HL-60/S4 (cell line): ENCODE data around the gene SPATA31C1.
"Not testable (repeated sequence)": the region's sequence is repeated elsewhere in the genome, so short reads cannot be mapped to it uniquely, and the experiment has no call there.

Source experiments
- in situ Hi-C: fragments of 300-500 bp; cut with MboI; formaldehyde crosslinking; loops from 2 replicates; pipeline ENCODE4 v1.14.3; 2022; ENCODE audit warnings: low sequenced_read_pairs

Gene SPATA31C1

DNA sequence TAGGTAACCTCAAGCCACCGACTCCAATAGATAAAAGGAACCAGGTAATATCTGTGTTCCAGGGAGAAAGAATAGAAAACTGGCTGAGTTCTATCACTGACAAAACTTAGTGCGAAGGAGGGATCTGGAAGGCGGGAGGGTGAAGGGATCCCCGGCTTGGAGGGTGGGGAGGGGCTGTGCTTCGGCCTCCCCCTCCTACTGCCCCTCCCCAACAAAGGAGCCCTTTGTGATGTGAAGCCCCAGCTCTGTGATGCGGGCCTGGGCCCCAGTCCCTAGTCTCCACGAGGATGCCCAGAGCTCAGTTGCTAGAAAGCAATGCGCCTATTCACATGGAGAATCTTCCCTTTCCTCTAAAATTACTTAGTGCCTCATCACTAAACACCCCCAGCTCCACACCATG, at the start of gene SPATA31C1:
Gene SPATA31C1 (plus strand): TSS at position 301 of the 400 bp plus-strand sequence.
- in situ Hi-C loops: not testable (repeated sequence)

DNA sequence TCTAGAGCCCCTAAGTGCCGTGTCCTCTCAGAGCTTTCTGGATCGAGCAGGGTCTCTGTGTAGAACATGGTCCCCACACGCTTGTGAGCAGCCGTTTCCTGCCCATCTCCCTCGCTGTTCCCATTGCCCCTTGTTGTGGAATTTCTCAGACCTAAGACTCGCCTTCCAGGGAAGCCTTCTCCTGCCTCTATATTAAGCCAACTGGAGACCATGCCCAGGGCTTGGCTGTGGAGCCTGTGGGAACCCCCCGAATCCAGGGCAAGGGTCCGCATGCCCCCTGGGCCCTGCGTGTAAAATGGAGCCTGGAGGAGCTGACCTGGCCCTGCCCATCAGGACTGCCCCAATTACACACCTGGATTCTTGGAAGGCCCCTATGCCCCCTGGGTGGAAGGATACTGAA, 49.6 kb upstream of the SPATA31C1 start:
- in situ Hi-C loops: loop anchor here (25.0 kb wide), 1 partner anchor 94 kb away; the partner anchor contains the start of gene CDK20

DNA sequence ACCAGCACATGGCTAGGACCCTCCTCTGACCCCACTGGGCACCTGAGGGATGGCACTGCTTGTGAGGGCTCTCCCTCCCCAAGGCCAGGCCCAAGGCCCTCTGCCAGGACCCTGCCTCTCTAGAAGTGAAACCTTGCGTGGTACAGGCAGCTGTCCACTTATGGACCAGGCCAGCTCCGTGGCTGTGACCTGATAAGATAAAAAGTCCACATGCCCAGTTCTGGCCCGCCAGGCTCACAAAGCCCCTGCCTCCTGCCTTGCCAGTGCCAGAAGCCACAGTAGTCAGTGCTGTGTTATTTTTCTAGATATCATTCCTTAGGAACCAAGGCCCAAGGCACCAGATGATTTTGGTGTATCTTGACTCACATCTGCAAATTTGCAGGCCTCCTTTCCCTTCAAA, 49.1 kb upstream of the SPATA31C1 start:
- in situ Hi-C loops: loop anchor here (25.0 kb wide), 1 partner anchor 94 kb away; the partner anchor contains the start of gene CDK20

DNA sequence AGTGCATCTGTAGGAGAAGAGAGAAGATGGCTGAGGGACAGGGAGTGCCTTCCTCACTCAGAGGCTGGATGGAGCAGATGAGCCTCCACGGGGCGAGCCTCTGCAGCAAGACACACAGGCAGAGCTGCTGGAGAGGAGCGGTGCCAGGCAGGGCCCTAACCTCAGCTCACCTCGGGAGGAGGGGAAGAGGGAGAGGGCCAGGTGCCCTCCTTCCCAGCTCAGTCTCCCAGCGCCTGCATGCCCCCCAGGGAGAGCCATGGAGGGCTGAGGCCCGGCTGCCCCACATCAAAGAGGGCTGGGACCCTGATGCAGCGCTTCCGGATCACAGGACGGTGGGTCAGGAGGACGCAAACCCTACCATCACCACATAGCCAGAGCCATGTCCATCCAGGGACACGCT, 48.7 kb upstream of the SPATA31C1 start:
- in situ Hi-C loops: loop anchor here (25.0 kb wide), 1 partner anchor 93 kb away; the partner anchor contains the start of gene CDK20

DNA sequence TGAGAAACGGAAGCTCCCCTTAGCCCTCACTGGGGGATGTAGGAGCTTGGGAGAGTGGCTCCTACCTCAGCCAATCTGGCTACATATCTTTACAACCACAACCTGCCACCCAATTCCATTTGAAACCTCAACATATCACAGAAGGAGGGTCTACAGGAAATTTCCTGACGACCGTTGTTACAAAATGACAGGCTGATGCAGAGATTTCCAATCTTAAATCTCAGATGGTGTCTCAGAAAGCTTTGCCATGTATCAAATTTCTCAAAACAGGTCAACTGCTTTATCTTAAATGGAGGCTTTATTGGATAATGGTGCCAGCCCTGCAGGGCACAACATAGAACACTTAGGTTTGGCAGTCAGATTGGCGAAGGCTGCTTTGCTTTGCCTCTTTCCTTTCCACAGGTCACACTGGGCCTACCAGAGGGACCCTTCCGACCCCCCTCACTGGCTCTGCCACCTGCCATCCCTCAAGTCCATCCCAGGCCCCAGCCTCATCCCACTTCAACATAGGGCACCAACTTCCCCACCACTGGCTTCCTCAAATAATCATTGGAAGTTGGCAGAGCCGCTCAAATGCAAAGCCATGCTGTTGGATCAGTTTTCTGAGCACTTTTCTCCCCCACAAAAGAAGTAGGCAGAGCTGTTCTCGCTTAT, 46.2 kb upstream of the SPATA31C1 start:
- in situ Hi-C loops: loop anchor here (25.0 kb wide), 1 partner anchor 91 kb away; the partner anchor contains the start of gene CDK20

DNA sequence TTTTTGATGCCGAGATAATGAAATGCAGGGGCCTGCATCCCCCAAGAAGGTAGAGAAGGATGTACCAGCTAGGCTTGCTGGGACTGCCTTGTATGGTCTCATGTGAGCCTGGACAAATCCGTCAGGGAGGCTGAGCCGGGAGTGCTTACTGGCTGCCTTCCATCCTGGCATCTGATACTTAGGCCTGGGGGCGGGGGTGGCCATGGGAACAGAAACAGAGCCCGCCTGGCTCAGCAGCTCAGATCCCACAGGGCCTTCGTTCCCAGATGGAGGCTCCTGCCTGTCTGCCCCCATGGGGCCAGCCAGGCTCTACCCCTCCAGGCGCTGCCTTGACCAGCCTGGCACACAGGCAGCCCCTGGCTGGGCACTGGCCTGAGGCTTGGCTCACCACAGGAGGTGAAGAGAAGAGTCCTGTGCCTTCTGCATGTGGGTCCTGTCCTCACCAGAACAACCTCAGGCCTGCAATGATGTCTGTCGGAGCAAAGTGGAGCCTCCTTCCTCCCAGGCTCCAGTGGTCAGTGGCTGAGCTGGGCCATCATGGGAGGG, 45.6 kb upstream of the SPATA31C1 start:
- in situ Hi-C loops: loop anchor here (25.0 kb wide), 1 partner anchor 90 kb away; the partner anchor contains the start of gene CDK20

DNA sequence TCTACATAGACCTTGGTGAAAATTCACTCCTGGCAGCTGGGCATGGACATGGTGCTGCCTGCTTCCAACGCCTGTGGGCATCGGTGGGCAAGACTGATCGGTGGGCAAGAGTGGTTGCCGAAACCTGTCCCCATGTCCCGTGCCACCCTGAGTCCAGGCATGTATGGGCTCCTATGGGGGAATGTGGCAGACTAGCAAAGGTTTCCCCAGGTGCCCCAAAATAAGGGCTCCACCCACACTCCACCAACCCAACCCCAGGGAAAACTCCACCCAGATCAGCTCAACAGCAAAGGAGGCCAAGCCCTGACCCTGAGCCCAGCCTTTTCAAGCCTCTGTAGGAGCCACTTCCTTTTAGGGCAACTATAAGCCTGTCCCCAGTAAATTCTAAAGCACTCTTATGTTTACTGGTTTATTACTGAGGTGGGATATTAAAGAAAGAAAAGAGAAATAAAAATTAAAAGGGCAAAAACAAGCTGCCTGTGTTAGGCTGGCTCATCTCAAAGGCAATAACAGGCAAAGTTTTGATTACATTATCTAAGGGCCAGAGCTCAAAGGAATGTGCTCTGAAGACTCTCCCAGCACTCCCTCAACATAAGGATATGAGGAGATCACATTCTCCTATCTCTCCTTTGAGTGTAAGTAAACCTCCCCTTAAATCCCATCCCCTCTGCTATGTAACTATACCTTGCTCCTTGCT, 44.0 kb upstream of the SPATA31C1 start:
- in situ Hi-C loops: loop anchor here (25.0 kb wide), 1 partner anchor 89 kb away; the partner anchor contains the start of gene CDK20

DNA sequence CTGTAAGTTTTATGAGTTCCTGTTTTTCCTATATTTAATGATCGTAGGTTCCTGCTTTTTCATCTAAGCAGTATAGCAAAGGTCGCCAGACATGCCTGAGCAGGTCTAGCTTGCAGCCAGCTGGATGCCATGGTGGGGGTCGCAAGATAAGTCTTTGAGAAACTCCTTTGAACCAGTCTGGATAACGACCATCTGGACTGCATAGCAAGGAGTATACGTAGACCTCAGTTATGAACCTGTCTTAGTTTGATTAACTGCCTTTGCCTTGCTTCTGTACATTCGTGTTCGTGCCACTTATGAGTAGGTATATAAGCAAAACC, 43.5 kb upstream of the SPATA31C1 start:
- in situ Hi-C loops: loop anchor here (25.0 kb wide), 1 partner anchor 88 kb away; the partner anchor contains the start of gene CDK20

DNA sequence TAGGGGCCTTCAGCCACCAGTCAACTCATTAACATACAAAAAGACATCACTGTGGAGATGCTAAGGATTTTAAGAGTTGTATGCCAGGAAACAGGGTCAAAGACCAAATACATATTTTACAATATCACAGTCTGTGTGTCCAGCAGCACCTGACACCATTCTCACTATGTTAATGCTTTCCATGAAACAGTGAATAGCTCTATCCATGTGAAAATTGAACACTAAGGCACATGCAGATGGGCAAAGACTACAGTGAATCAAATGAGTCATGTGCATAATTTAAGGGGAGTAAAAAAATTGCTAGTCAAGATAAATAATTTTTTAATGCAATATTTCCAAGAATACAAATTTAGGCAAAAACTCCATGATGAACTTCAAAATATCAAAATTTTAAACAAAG, 42.7 kb upstream of the SPATA31C1 start:
- in situ Hi-C loops: no loop called here

DNA sequence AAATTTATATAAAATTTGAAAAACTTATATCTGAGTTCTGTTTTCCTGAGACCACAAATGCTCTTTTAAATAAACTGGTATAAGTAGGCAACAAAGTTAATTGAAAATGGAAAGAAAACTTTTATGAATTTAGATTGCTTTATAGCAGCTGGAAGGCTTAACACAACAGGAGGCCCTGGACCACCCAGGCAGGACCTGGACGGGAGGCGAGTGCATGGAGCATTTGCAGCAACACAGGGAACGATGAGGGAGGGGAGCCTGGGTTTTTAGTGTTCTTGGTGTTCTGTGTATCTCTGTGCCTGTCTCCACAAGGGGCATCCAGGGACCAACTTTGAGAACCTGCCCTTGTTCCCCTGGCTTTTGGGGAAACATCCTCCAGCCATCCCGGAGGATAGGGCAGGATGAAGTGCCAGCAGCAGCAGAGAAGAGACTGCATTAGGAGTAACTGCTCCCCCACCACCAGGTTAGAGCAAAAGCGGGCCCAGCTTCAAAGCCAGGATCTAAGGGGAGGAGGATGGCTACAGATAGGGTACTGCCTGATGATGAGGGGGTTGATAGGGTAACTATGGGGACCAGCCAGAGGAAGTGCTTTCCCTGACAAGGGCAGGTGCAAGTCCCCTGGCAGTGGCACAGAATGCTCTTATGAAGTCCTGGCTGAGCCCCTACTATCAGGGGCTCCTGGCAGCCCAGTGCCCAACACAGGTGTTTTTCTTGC, 41.8 kb upstream of the SPATA31C1 start:
- in situ Hi-C loops: no loop called here

DNA sequence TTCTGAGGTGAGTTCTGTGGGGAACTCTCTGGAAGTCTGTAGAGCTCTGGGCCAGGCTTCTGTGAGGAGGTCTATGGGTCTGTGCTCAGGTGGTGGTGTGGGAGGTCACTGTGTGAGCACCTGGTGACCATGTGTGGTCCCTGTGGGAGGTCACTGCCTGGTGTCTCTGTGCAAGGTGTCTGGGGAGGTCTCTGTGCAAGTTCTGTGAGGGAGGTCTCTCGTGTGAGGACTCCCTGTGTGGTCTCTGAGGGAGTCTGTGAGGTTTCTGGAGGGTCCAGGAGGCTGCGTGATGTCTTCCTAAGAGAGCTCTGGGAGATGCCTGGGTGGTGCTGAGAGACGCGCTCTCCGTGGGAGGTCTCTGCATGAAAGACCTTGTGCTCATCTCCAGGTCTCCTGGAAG, 41.1 kb upstream of the SPATA31C1 start:
- in situ Hi-C loops: no loop called here

DNA sequence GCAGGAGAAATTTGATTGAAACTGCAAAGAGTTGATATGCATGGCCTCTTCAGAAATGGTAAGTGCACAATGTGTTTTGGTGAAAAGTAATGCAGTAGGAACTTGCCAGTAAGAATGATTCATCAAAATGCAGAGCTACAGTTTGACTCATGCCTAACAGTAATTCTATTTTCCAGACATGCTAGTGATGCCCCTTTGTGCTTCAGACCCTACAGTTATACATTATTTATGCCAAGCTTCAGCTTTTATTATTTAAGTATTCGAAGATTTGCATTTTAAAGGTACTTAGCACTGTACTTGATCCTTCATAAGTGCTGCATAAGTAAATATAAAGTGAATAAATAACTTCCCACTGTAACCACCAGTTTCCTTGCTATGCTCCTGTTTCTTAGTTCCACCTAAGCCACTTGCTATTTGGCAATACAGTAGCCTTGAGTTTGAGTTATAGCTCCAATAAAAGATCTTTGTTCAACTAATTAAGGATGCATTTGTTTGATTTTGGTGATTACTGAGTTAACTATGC, 38.7 kb upstream of the SPATA31C1 start:
- in situ Hi-C loops: no loop called here

DNA sequence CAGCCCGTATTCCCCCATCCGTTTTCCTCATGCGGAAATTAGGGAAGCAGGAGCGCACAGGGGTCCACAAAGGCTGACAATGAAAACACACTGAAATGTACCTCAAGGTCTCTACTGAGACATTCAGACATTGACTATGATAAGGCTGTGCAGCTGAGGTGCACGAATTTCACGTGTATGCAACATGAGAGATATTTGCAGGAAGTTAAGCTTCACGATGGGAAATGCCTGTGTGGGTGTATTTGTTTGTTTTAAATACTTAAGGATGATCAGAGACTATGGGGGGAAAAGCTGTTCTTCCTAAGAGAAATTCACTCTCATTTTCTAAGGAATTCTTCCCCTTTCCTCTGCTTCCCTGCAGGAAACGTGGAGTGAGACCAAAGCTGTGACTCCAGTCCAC, 37.6 kb upstream of the SPATA31C1 start:
- in situ Hi-C loops: no loop called here

DNA sequence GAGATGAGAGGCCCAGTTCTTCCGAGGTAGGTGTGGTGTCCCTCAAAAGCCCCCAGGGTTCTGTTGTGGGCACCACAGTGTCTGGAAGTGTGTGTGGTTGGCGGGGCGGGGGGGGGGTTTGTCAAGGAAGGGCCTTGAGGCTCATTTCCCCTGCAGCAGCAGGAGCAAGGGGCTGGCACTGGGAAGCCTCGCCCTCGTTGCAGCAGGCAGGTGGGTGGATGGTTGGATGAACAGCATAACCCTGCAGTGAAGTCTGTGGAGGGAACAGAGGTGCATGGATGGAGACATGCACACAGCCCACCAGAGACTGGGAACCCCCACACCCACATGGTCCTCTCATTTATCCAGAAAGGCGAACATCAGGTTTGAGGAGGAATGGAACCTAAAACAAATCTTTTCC, 37.1 kb upstream of the SPATA31C1 start:
- in situ Hi-C loops: no loop called here

DNA sequence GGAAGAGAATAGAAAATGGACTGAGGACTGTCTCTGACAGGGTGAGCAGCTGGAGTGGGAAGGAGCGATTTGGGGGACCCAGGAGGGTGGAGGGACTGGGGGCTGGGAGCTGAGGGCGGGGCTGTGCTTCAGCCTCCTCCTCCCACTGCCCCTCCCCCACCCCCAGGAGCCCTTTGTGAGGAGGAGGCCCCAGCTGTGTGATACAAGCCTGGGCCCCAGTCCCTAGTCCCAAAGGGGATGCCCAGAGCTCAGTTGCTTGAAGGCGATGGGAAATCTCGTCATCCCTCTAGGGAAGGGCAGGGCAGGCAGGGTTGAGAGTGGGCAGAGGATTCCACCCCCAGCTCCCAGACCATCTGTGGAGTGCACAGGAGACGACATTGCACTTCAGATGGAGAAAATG, 35.1 kb upstream of the SPATA31C1 start, which contains the start of gene SPATA31E1:
Gene SPATA31E1 (plus strand): TSS at position 251 of the 400 bp plus-strand sequence. CDS start 15 bp downstream, at position 266.
- in situ Hi-C loops: no loop called here

DNA sequence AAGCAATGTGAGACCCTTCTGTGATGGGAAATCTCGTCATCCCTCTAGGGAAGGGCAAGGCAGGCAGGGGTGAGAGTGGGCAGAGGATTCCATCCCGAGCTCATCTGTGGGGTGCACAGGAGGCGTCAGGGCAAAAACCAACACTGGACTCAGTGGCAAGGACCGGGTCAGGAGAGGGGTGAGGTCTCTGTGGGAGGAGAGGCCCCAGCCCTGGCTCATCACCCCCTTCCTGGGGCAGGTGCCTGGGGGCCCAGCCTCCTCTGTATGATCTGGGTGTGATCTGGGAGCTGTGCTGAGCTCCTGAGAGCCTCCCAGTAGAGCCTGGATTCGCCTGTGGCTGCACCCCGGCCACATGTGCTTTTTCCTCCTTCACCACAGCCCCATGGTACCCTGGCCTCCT, 34.5 kb upstream of the SPATA31C1 start:
- in situ Hi-C loops: no loop called here

DNA sequence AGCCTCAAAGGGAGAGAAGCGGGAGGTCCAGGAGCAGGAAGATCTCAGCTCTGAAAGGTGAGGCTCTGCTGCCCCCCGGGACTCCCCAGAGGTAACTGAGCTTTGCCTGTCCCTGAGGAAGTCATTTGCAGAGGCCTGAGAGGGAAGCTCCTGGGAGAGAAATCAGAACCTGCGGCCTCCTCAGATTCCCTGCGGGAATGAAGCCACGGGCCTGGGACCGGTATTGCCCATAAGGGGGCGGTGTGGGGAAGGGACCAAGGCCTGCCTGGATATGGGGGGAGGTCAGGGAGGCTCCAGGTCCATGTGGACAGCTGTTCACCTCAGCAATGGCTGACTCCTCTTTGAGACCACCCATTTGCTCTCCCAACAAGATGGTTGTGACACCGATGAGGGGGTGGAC, 33.8 kb upstream of the SPATA31C1 start:
- in situ Hi-C loops: no loop called here

DNA sequence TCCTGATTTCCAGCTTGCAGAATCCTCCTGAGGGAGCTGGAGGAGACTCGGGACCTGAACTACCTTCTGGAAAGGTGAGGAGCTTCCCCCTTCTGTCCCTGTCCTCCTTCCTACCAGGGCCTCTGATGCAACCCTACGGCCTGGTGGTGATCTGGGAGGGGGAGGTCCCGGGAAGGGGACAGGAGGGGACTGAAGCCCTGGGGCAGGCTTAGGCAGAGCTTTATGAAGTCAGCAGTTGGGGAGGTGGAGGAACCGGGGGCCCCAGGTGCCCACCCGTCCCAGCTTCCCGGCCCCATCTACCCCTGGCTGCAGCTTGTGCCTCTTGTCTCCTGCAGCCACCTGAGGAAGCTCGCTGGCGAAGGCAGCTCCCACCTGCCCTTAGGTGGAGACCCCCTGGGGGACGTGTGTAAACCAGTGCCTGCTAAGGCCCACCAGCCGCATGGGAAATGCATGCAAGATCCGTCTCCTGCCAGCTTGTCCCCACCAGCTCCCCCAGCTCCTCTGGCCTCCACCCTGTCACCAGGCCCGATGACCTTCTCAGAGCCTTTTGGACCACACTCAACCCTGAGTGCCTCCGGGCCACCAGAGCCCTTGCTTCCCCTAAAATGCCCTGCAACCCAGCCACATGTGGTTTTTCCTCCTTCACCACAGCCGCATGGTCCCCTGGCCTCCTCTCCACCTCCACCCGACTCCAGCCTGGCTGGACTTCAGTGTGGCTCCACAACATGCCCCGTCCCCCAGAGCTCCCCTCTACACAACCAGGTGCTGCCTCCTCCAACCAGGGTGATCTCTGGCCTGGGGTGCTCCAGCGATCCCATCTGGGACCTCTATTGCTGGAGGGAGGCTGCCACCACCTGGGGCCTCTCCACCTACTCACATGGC, 32.9 kb upstream of the SPATA31C1 start:
- in situ Hi-C loops: no loop called here

DNA sequence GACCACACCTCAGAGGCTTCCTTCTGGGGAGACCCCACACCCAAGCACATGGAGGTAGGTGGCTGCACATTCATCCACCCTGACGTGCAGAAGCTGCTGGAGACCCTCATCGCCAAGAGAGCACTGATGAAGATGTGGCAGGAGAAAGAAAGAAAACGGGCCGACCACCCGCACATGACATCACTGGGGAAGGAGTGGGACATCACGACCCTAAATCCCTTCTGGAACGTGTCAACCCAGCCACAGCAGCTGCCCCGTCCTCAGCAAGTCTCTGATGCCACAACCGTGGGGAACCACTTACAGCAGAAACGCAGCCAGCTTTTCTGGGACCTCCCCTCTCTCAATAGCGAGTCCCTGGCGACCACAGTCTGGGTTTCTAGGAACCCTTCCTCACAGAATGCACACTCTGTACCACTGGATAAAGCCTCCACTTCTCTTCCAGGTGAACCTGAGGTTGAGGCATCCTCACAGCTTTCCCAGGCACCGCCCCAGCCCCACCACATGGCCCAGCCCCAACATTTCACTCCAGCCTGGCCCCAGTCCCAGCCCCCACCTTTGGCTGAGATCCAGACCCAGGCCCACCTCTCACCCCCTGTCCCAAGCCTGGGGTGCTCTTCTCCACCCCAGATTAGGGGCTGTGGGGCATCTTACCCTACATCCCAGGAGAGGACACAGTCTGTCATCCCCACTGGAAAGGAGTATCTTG, 32.1 kb upstream of the SPATA31C1 start:
- in situ Hi-C loops: no loop called here
